GM18909 (cell line): ENCODE results near the gene OTUD7B.

Experiments
- ATAC-seq: cut with Tn5 transposase; IDR thresholded peaks from one replicate; pipeline ENCODE4 v1.9.1; 2021; ENCODE audit warnings: mild to moderate bottlenecking; ENCODE audit not compliant: unreplicated experiment, poor library complexity

The OTUD7B gene

DNA sequence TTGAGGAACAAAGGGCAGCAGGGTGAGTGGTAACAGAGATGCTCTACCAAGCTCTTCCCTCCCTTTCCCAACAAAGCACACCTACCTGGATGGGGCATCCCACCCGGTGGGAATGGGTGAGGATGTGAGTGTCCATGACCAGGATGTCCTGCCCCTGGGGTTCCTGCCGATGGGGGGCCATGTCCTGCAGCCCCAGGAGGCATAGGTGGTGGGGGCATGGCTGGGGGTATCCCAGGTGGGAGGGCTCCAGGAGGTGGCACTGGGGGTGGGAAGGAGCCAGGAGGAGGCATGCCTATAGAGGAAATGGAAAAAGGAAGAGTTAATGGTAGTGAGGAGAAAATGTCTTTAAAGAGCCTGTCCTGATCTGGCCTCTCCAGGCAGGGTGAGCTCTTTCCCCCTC is 84.8 kb downstream of the OTUD7B start:
- ATAC-seq, result no peak

DNA sequence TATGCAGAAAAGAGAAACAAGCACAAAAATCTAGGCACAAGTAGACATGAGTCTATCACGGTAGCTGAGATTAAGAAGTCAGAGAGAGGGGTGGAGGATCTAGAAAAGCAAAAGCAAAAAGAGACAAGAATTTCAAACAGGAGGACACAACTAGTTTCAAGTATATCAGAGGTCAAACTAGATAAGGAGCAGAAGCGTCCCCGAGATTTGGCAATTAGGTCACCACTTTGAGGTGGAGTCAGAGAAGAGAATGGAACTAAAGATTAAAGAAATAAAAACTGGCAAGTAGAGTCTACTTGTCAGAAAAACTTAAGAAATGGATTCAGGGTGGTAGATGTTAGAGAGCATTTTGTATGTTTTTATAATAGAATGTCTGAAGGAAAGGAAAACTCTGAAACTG is 85.2 kb downstream of the OTUD7B start:
- ATAC-seq, result no peak

DNA sequence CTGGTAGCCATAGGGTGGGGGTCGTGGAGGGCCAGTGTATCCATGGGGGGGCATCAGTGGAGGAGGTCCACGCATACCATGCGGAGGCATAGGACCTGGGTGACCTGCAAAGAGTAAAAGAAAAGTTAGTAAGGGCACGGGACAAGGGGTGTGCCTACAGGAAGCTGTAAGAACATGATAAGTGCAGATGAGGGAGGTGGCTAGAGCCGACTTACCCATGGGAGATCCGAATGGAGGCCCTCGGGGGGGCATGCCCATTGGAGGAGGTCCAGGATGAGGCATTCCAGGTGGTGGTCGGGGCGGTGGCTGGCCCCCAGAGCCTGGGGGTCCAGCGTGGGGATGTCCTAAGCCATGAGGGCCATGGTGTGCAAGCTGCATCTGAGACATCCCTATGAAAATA is 86.9 kb downstream of the OTUD7B start:
- ATAC-seq, result no peak

DNA sequence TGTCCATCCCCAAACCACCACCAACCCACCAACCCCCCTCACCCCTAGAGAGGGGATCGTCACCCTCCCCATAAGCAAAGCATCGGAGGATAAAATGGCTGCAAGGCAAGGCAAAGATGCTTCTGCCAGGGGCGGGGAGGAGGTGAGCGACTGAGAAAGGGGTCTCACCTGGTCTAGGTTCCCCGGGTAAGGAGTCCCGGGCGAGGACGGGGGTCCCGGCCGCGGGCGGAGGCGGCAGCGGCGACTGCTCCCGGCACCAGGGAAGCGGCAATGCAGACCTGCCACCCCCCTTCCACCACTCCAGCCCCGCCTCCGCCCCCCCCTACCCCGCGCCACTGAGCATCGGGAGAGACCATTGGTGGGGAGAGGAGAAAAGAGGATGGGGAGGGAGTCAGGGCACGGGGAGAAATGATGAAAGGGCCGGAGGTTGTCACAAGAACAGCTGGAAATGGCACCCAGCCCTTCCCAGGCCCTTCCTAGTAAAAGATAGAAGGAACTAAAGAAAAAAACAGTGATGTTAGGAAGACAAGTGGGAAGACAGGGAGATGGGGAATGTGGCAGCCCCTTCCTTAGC is 92.9 kb downstream of the OTUD7B start, which contains the start of gene SV2A:
Gene SV2A, minus strand, starts transcription at position 274 of the 574 bp plus-strand sequence. CDS start 4,004 bp downstream, outside the sequence.
- ATAC-seq, result no peak

DNA sequence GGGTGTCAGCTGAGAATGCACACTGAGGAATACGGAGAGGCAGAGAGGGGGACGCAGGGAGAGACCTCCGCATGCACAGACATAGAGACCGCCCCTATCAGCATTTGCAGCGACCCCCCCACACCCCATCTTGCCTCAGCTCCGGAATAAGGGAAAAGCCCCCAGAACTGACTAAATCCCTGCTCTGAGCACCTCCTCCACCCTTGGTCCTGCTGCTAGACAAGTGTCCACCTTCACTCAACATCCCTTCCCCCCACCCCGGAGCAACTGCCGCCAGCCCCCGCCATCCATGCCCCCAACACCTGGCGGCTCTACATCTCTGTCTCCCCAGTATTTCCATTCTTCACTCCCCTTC is 93.7 kb downstream of the OTUD7B start:
- no peak for ATAC-seq

DNA sequence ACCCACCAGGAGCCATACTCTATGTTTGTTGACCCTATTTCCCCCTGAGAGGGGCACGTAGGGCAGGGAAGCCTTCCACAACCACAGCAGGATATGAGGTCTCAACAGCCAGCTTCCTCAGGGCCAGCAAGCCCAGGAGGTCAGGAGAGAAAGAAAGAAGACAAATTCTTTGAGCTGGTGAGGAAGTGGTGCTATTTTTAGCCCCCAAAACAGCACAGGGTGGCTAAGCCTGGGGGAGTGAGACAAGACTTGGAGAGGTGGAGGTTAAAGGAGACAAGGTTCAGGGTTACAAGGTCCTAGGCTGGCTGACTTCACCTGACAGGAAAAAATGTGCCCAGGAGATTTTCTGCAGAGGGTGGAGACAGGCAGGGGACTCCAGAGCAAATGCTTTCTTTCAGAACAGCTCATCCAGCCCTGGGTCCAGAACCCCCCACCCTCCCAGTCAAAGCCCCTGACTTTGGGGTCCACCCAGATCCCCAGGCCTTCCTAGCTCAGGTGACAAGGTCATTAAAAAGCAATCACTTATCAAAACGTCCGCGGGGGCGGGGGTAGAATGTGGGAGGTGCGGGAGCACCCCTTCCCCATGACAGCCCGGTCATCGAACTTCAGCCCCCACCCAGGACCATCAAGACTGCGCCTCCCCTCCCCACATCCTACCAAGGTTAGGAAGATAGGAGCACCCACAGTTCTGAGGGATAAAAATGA is 94.2 kb downstream of the OTUD7B start:
- ATAC-seq, result no peak

DNA sequence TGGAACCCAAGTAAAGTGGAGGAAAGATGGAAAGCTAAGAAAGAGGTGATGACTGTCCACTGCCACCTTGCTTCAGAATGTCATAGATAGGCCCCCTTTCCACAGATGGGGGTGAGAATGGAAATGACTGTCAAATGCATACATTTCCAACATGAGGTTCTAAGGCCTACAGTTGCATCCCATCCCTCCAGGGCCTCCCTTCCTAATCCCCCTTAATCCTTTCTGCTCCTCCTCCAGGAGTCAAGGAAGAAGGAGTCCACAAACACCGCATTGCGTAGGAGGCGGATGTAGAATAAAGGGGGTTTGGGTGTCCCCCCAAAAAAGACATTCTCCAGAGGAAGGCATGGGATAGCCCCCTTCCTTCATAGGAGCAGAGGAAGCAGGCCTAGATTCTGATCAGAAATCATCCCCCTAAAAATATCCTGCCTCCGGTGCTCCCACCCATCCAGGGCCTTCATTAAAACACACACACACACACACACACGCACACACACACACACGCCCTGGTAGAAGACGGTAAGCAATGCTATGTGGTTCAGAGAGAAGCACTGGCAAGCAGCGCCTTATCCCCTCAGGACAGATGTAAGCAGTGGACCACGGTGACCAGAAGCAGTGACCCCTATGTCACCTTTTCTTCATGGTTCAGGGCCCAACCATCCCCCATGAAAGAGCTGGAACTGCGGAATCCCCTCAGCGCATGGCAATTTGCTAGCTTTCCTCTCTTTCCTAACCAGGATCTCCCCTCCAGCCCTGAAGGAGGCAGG is 94.9 kb downstream of the OTUD7B start:
- no peak for ATAC-seq

DNA sequence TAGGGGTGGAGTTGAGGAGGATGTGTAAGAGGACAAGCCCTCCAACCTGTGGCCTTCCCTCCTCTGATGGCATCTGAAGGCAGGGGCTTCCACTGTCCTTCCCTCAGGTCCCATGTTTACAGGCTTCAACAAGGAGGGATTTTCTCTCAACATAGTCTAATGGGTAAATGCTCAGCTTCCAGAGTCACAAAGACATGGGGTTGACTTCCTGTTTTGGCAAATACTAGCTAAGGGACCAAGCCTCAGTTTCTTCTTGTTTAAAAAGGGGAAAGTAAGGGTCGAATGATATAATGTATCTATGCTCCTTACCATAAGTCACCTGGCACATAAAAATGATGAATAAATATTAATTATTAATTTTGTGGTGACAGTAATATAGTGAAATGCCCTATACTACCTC is 96.0 kb downstream of the OTUD7B start:
- ATAC-seq, result no peak

DNA sequence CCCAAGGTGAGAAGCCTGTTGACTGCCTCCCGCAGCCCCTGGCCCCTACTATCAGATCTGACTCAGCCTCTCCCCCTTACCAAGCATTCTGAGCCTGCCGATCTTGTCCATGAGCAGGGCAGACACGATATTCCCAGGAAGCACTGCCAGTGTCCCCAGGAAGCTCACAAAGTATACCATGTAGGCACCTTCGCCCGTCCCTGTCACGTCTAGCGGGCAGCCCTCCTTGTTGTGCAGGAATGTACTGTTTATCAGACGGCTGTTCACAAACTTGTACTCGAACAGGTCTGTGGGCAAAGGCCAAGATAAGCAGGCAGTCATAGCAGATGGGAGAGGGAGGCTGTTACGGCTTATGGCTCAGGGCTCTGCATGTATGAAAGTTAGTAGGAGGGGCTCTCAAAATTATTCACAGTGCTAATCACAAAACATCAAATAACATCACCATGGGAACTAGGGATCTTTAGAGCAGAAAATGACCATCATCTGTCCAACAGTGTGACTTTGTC is 103.9 kb downstream of the OTUD7B start:
- no peak for ATAC-seq

DNA sequence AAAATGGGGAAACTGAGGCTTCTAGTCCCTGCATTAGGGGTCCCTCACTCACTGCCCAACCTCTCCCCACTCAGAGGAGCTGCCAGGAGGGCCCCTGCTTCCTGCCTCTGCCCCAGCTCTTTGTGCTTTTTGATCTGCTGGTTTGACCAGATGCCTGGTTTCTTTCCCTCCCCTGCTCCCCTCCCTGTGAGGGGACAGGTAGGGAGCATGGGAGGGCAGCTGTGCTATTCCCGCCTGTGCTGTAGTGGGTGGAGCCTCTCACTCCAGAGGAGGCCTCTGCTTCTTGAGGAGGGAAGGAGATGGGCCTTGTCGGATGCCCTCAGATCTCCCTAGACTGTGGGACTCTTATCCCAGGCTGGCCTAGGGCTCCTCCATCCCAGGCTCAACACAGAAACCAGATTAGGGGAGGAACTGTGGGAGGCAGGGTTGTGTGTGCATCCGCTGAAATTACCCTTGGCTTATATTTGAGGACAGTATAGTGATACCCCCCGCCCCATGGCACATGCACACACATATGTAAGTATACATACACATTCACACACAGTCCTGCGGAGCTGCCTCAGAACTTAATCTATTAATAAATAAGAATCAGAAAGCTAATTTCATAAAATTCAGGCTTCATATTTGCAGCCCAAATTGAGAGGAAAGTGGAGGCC is 106.6 kb downstream of the OTUD7B start:
- no peak for ATAC-seq

DNA sequence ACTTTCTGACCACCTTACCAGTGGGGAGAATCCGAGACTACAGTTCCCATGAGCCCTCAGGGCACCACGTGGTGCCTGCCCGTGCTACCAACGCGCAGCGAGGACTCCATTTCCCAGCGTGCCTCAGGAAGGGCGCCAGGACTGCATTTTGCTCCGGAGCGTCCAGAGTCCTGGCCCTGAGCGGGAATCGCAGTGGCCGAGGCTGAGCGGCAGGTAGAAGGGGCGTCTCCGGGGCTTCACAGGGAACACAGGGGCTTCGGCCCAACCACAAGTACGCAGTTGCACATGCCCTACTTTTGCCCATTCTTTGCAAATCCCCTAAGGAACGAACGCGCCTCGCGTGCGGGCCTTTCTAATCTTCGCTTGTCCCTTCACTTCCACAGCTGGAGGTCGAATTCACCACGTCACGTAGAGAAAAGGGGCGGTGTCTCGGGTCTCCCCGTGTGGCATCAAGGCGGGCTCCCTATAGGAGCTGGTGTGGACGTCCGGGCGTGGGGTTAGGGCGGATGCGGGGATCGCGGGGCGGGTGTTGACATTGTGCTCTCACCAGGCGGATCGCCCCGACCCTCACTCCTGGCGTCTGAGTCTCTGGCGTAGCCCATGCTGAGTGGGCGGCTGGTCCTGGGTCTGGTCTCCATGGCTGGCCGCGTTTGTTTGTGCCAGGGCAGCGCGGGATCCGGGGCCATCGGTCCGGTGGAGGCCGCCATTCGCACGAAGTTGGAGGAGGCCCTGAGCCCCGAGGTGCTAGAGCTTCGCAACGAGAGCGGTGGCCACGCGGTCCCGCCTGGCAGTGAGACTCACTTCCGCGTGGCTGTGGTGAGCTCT is 110.9 kb downstream of the OTUD7B start, which contains the start of gene BOLA1:
Gene BOLA1, plus strand, starts transcription at position 109 of the 825 bp plus-strand sequence. Its CDS starts 492 bp downstream, at position 601.
- peak; percentile 93 for ATAC-seq

DNA sequence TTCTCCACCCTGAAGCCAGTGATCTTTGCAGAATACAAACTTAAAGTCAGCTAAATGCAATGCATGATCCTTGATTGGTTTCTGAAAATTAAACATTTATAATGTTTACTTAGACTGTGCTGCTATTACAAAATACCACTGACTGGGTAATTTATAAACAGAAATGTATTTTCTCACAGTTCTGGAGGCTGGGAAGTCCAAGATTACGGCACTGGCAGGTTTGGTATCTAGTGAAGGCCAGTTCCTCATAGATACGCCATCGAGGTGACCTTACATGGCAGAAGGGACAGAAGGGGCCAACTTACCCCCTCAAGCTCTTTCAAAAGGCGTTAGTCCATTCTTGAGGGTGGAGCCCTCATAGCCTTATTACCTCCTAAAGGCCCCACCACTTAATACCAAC is 114.0 kb downstream of the OTUD7B start:
- no peak for ATAC-seq

DNA sequence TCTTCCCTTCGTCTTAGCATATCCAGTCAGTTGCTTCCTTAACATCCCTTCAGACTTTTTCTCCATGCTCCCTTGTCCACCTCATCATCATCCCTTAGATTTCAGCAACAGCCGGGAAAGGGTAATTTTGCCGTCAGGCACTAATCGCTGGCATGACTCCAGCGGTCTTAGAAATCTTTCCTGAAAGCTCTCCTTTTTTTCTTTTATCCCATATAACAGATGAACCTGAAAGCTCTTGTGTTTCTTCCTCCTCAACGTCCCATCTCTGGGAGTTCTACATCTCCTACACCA is 121.6 kb downstream of the OTUD7B start:
- no peak for ATAC-seq

DNA sequence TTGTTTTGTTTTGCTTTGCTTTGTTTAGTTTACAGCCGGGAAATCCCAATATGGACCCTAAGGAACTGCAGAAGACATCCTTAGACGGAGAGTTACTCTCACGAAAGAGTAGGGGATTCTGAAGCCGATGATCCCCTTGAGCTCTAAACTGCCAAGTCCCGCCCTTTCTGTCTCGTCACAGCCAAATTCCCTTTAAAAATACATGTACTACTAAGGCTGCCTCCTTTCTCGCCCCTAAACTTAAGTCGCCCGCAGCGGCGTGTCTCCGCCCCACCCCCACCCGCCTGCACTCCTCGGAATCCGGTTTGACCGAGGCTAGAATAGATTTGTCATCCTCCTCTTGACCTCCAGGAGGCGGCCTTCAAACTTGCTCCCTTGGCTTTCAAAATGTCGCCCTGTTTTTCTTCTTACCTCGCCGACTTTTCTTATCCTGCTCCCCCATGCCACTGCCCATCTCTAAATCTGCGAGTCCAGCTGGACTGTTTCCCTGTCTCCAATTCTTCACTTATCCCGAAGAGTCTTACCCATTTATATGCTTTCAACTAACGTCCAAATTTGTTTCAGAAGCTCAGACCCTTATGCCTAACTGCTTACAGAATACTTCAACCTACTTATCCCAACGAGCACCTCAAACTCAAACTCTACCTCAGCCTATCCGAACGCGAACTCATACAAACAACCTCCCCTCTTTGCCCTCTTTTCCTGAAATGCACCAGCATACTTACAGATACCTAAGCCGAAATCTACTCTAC is 122.1 kb downstream of the OTUD7B start:
- ATAC-seq, result peak; percentile 28
